K562 (cell line): ENCODE measurements around the gene MBD2. TPM values are rescaled to one million over a fixed set of nuclear protein-coding genes. Genes with fewer than 3 reads are reported as not detected.

ENCODE experiments used
- ATAC-seq: fragments of 200-7000 bp; cut with Tn5 transposase; 3 replicates; pipeline ENCODE4 v1.9.1; 2020; ENCODE audit warnings: moderate library complexity
- BruUV-seq: library from RNA; stranded (reverse); fragments of 400-500 nt; replicated peaks from 2 replicates; lab custom pipeline; 2021; lab: Mats Ljungman, UMichigan
- CTCF ChIA-PET: fragments of 300-600 bp; formaldehyde crosslinking; extraction: SDS; loops from one replicate; lab custom pipeline; 2021; ENCODE audit warnings: low intra/inter-chr PET ratio; lab: Yijun Ruan, JAX
- POLR2A ChIA-PET: fragments of 300-600, 350-650 bp; sonication (Branson Sonifier 250); formaldehyde crosslinking; extraction: SDS; loops from one replicate; lab custom pipeline; 2021; ENCODE audit warnings: antibody characterized with exemption, inconsistent platforms; lab: Yijun Ruan, JAX
- DNase-seq, 4 experiments: peaks; one replicate each; pipeline versions ENCODE4 v3.0.0 to v3.0.0-alpha.2; 2011 to 2018; ENCODE audit warnings: low spot score in 3 of 4, mixed read lengths in 3 of 4; ENCODE audit errors: extremely low read depth in 1 of 4
- FAIRE-seq: peaks from 2 replicates; lab custom pipeline; 2011; peaks lifted over from hg19 to GRCh38; lab: Jason Lieb, UNC
- H2AFZ ChIP-seq: 2 replicates; pipeline ENCODE4 v1.6.0; 2011; ENCODE audit warnings: low read depth, low read length, control low read depth, inconsistent platforms
- H3K27ac ChIP-seq: fragments of 200-600 bp; 3 replicates; pipeline ENCODE4 v1.8.0; 2011; ENCODE audit warnings: low read depth, mild to moderate bottlenecking, control low read depth, inconsistent platforms, low read length, moderate library complexity, mixed read lengths; ENCODE audit errors: extremely low read depth
- H3K27me3 ChIP-seq, 2 experiments: fragments of 300-600 bp in 1 of 2; 2 replicates in 1 of 2; 3 replicates in 1 of 2; pipeline versions ENCODE4 v1.6.0 to v1.8.0; 2011; ENCODE audit warnings: inconsistent platforms in 2 of 2, low read length in 2 of 2, mild to moderate bottlenecking in 1 of 2, mixed read lengths in 1 of 2, moderate library complexity in 1 of 2; ENCODE audit not compliant: control insufficient read depth in 2 of 2, insufficient read depth in 2 of 2
- H3K36me3 ChIP-seq: fragments of 300-600 bp; 3 replicates; pipeline ENCODE4 v1.8.0; 2011; ENCODE audit warnings: mild to moderate bottlenecking, low read length, inconsistent platforms; ENCODE audit not compliant: control insufficient read depth, insufficient read depth
- H3K4me1 ChIP-seq, 2 experiments: fragments of 200-600 bp in 1 of 2; replicated peaks in 1 of 2; 2 replicates in 1 of 2; 3 replicates in 1 of 2; pipeline versions ENCODE4 v1.5.1 to v1.8.0; 2011; ENCODE audit warnings: inconsistent platforms in 2 of 2, low read length in 2 of 2, mild to moderate bottlenecking in 1 of 2, mixed read lengths in 1 of 2, moderate library complexity in 1 of 2; ENCODE audit not compliant: control insufficient read depth in 2 of 2, insufficient read depth in 2 of 2
- H3K4me2 ChIP-seq: 2 replicates; pipeline ENCODE4 v1.6.1; 2011; ENCODE audit warnings: low read length, control low read depth, inconsistent platforms, mixed read lengths; ENCODE audit not compliant: insufficient read depth
- H3K4me3 ChIP-seq: fragments of 200-600 bp; sonication (generic), shearing (Covaris generic); 2 replicates; pipeline ENCODE4 v1.5.1; 2016; ENCODE audit warnings: control low read depth, inconsistent platforms
- H3K79me2 ChIP-seq: fragments of 200-600 bp; 3 replicates; pipeline ENCODE4 v1.8.0; 2011; ENCODE audit warnings: low read length, inconsistent platforms; ENCODE audit not compliant: control insufficient read depth, insufficient read depth
- H3K9ac ChIP-seq, 2 experiments: 2 replicates each; pipeline versions ENCODE4 v1.6.0 to v1.6.1; 2011; ENCODE audit warnings: low read depth in 2 of 2, low read length in 2 of 2, control low read depth in 1 of 2, inconsistent platforms in 1 of 2, mild to moderate bottlenecking in 1 of 2, mixed read lengths in 1 of 2; ENCODE audit not compliant: insufficient read depth in 1 of 2
- H3K9me1 ChIP-seq: one replicate; pipeline ENCODE4 v1.6.0; 2011; ENCODE audit warnings: inconsistent platforms, mild to moderate bottlenecking, low read length, moderate library complexity; ENCODE audit not compliant: control insufficient read depth, insufficient read depth
- H3K9me3 ChIP-seq: replicated peaks from 2 replicates; pipeline ENCODE4 v1.5.1; 2011; ENCODE audit warnings: low read depth, low read length, inconsistent platforms; ENCODE audit not compliant: control insufficient read depth, insufficient read depth
- H4K20me1 ChIP-seq: replicated peaks from 2 replicates; pipeline ENCODE4 v1.6.1; 2011; ENCODE audit warnings: low read length, inconsistent platforms, mixed read lengths; ENCODE audit not compliant: control insufficient read depth, insufficient read depth
- ADNP ChIP-seq: fragments of 200-800 bp; sonication (Bioruptor generic); IDR thresholded peaks from 2 replicates; pipeline ENCODE4 v1.6.1; 2016; ENCODE audit warnings: missing genetic modification characterization, missing compliant biosample characterization
- ATF6 ChIP-seq: sonication (generic); formaldehyde crosslinking; IDR thresholded peaks from 2 replicates; pipeline ENCODE4 v1.4.0; 2020; ENCODE audit warnings: mild to moderate bottlenecking, missing genetic modification reagents
- CTBP1 ChIP-seq: fragments of 450-650 bp; IDR thresholded peaks from 2 replicates; pipeline ENCODE4 v1.6.1; 2016; ENCODE audit warnings: borderline replicate concordance
- ESRRA ChIP-seq: fragments of 450-650 bp; IDR thresholded peaks from 2 replicates; pipeline ENCODE4 v1.6.1; 2014; ENCODE audit warnings: low read depth, mild to moderate bottlenecking, moderate library complexity, borderline replicate concordance
- MEF2A ChIP-seq: IDR thresholded peaks from 2 replicates; pipeline ENCODE4 v1.6.1; 2011; ENCODE audit warnings: low read depth, mild to moderate bottlenecking, low read length, moderate library complexity; ENCODE audit not compliant: control insufficient read depth
- MYC ChIP-seq, 2 experiments: fragments of 250-450 bp in 1 of 2; sonication (Bioruptor Pico) in 1 of 2; IDR thresholded peaks; 2 replicates each; pipeline versions ENCODE4 v1.5.1 to v1.6.1; 2012 to 2021; ENCODE audit warnings: low read depth in 2 of 2, borderline replicate concordance in 1 of 2, improper control_type of control experiment in 1 of 2, low read length in 1 of 2, mild to moderate bottlenecking in 1 of 2, moderate library complexity in 1 of 2
- POLR2AphosphoS5 ChIP-seq: IDR thresholded peaks from 2 replicates; pipeline ENCODE4 v1.6.1; 2011; ENCODE audit warnings: mild to moderate bottlenecking, low read depth, low read length, moderate library complexity; ENCODE audit not compliant: control insufficient read depth, insufficient read depth
- SMAD2 ChIP-seq: fragments of 150-350 bp; IDR thresholded peaks from 2 replicates; pipeline ENCODE4 v1.6.1; 2014; ENCODE audit warnings: low read depth, mild to moderate bottlenecking, low read length
- SPI1 ChIP-seq: IDR thresholded peaks from 2 replicates; pipeline ENCODE4 v1.6.1; 2011; ENCODE audit warnings: low read depth, low read length, control low read depth, borderline replicate concordance
- TCF3 ChIP-seq: sonication (generic); formaldehyde crosslinking; IDR thresholded peaks from 2 replicates; pipeline ENCODE4 v1.4.0; 2020; ENCODE audit warnings: mild to moderate bottlenecking, missing genetic modification reagents
- ZNF282 ChIP-seq: sonication (generic); formaldehyde crosslinking; IDR thresholded peaks from 2 replicates; pipeline ENCODE4 v1.8.1; 2023; ENCODE audit warnings: missing genetic modification reagents
- ZNF589 ChIP-seq: fragments of 200-800 bp; sonication (Bioruptor generic); IDR thresholded peaks from 2 replicates; pipeline ENCODE4 v1.6.1; 2016; ENCODE audit warnings: low read depth, missing genetic modification characterization, missing compliant biosample characterization
- WGBS: fragments of 100-300 bp; shearing (Covaris generic); methylation state at CpG from one replicate; pipeline ENCODE4 v1.1.6; 2016; ENCODE audit warnings: low coverage, mixed read lengths; ENCODE audit not compliant: insufficient coverage; ENCODE audit errors: missing lambda C conversion rate; 5-methylcytosine and 5-hydroxymethylcytosine counted together
- in situ Hi-C: fragments of 300-500 bp; cut with MboI; formaldehyde crosslinking; loops from 4 replicates; pipeline ENCODE4 v1.15.0; 2018; ENCODE audit warnings: inconsistent platforms, mixed read lengths
- intact Hi-C: fragments of 100-400 bp; cut with micrococcal nuclease; formaldehyde crosslinking; loops from 2 replicates; pipeline ENCODE4 v1.14.2; 2022
- polyA plus RNA-seq, 8 experiments: library from polyadenylated mRNA; depleted of rRNA in 4 of 8; stranded (reverse) in 5 of 8; unstranded in 3 of 8; fragments of >200 nt; fragmentation: Nextera tagmentation in 2 of 8; fragmentation: Illumina TruSeq in 1 of 8; extraction: Ambion mirVana in 2 of 8; extraction: Trizol in 1 of 8; gene quantifications; 2 replicates each; pipeline versions ENCODE4 v1.2.1 to v1.2.3, GENCODE V29; 2011 to 2014; ENCODE audit warnings: inconsistent platforms in 1 of 8, missing spikeins in 1 of 8
- total RNA-seq, 7 experiments: library from RNA; depleted of rRNA in 6 of 7; stranded (reverse); fragments of >200 nt in 6 of 7; fragmentation: Illumina TruSeq in 2 of 7; extraction: Trizol in 2 of 7; gene quantifications; 2 replicates each; pipeline versions ENCODE4 v1.2.1 to v1.2.3, GENCODE V29; 2011 to 2021; ENCODE audit warnings: low replicate concordance in 1 of 7
- TF ChIP-seq, protein P1 (sequence below), 2 experiments: fragments of 150-350 bp in 1 of 2; IDR thresholded peaks; 2 replicates each; pipeline ENCODE4 v1.6.1; 2012 to 2016; ENCODE audit warnings: low read depth in 2 of 2, low read length in 2 of 2, mild to moderate bottlenecking in 1 of 2, moderate library complexity in 1 of 2
- TF ChIP-seq, protein P2 (sequence below): sonication (generic); formaldehyde crosslinking; IDR thresholded peaks from 2 replicates; pipeline ENCODE4 v1.8.0; 2022; ENCODE audit warnings: mild to moderate bottlenecking, missing genetic modification reagents

The MBD2 gene
- total and polyA plus RNA-seq, 9 of the 15 experiments (the other 6 are each of a cell fraction or from before 2014, with no cell fraction given): 4.4 to 40.2 (median 13.9) TPM

- H3K4me2 ChIP-seq: no peak overlapping the region; the same call in 1 of the 2 replicates
- H2AFZ ChIP-seq: no peak overlapping the region
- H4K20me1 ChIP-seq: no peaks in the 10 kb centered on the region
- no peak for FAIRE-seq
- ChIA-PET POLR2A (no interaction called here), CTCF (interaction anchor here (1.1 kb wide), 1 partner anchor 550 kb away, joined by 3 read pairs; no protein-coding TSS in a partner anchor)
- no TSS peak for BruUV-seq
- intact Hi-C loops: no loop called here
- H3K9me1 ChIP-seq: no peaks in the 10 kb centered on the region
- H3K9me3 ChIP-seq: no peaks in the 10 kb centered on the region
- H3K9ac ChIP-seq: no peak overlapping the region
- no peak for DNase-seq
- in situ Hi-C loops: loop anchor here (25.0 kb wide), 1 partner anchor 556 kb away; no protein-coding TSS in a partner anchor
- no peaks in the 10 kb centered on the region for H3K4me1 ChIP-seq
- H3K79me2 ChIP-seq: no peaks in the 10 kb centered on the region
- 0% methylated on average over 8 of the region's 9 CpGs for WGBS
- H3K4me3 ChIP-seq: no peak overlapping the region
- no peak overlapping the region for H3K27ac ChIP-seq
- ATAC-seq: no peak
- H3K36me3 ChIP-seq: no peaks in the 10 kb centered on the region
- no peaks in the 10 kb centered on the region for H3K27me3 ChIP-seq
- no peak for TF ChIP-seq ADNP
- TF ChIP-seq SPI1: no peak
- TF ChIP-seq MEF2A: no peak
- TF ChIP-seq TCF3 (CRISPR knock-in tag): no peak
- no peak for TF ChIP-seq ESRRA
- TF ChIP-seq ZNF589 (CRISPR knock-in tag): peak; percentile 81
- no peak for TF ChIP-seq ATF6
- TF ChIP-seq, protein P1, sequence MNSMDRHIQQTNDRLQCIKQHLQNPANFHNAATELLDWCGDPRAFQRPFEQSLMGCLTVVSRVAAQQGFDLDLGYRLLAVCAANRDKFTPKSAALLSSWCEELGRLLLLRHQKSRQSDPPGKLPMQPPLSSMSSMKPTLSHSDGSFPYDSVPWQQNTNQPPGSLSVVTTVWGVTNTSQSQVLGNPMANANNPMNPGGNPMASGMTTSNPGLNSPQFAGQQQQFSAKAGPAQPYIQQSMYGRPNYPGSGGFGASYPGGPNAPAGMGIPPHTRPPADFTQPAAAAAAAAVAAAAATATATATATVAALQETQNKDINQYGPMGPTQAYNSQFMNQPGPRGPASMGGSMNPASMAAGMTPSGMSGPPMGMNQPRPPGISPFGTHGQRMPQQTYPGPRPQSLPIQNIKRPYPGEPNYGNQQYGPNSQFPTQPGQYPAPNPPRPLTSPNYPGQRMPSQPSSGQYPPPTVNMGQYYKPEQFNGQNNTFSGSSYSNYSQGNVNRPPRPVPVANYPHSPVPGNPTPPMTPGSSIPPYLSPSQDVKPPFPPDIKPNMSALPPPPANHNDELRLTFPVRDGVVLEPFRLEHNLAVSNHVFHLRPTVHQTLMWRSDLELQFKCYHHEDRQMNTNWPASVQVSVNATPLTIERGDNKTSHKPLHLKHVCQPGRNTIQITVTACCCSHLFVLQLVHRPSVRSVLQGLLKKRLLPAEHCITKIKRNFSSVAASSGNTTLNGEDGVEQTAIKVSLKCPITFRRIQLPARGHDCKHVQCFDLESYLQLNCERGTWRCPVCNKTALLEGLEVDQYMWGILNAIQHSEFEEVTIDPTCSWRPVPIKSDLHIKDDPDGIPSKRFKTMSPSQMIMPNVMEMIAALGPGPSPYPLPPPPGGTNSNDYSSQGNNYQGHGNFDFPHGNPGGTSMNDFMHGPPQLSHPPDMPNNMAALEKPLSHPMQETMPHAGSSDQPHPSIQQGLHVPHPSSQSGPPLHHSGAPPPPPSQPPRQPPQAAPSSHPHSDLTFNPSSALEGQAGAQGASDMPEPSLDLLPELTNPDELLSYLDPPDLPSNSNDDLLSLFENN (IDR thresholded peaks at IDR 0.05; ENCODE audit: low read depth in 2 of 2, low read length in 2 of 2): no peak
- 0 out of 2 replicates have a peak, but pooled peaks have one; percentile 13 for TF ChIP-seq CTBP1
- no peak for TF ChIP-seq SMAD2
- TF ChIP-seq, protein P2, sequence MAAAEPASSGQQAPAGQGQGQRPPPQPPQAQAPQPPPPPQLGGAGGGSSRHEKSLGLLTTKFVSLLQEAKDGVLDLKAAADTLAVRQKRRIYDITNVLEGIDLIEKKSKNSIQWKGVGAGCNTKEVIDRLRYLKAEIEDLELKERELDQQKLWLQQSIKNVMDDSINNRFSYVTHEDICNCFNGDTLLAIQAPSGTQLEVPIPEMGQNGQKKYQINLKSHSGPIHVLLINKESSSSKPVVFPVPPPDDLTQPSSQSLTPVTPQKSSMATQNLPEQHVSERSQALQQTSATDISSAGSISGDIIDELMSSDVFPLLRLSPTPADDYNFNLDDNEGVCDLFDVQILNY (CRISPR knock-in tag): no peak
- no peak for TF ChIP-seq ZNF282 (CRISPR knock-in tag)
- no peak for TF ChIP-seq POLR2AphosphoS5
- peak; percentile 66; the same call in 1 of the 2 replicates for TF ChIP-seq MYC (IDR thresholded peaks at IDR 0.05; ENCODE audit: low read depth, low read length)
- no peak for TF ChIP-seq MYC (CRISPR knock-in tag; IDR thresholded peaks at IDR 0.05; ENCODE audit: borderline replicate concordance, low read depth)
Measured at GRCh38 chr18:54117853-54118773, 106.4 kb downstream of the MBD2 start.
